K562 (cell line): Measurements from ENCODE around the gene HSPA1B. TPM values are rescaled to one million over a fixed set of nuclear protein-coding genes. Genes with fewer than 3 reads are reported as not detected.

Source experiments
- ARHGAP35 ChIP-seq: fragments of 450-650 bp; IDR thresholded peaks from 2 replicates; pipeline ENCODE4 v1.6.1; 2018; ENCODE audit not compliant: partially characterized antibody
- LCOR ChIP-seq: sonication (generic); formaldehyde crosslinking; IDR thresholded peaks from 2 replicates; pipeline ENCODE4 v1.8.0; 2022; ENCODE audit warnings: mild to moderate bottlenecking, missing genetic modification reagents
- RCOR1 ChIP-seq, 2 experiments: IDR thresholded peaks; 2 replicates each; pipeline ENCODE4 v1.6.1; 2012; ENCODE audit warnings: low read depth in 2 of 2, low read length in 2 of 2, borderline replicate concordance in 1 of 2, improper control_type of control experiment in 1 of 2
- RFX5 ChIP-seq: IDR thresholded peaks from 2 replicates; pipeline ENCODE4 v1.6.1; 2011; ENCODE audit warnings: low read depth, mild to moderate bottlenecking, improper control_type of control experiment, low read length
- SAFB ChIP-seq: fragments of 200-400 bp; formaldehyde crosslinking; IDR thresholded peaks from 2 replicates; pipeline ENCODE4 v1.6.1; 2017; ENCODE audit warnings: low read depth, low read length, borderline replicate concordance
- TAF15 ChIP-seq: fragments of 200-400 bp; formaldehyde crosslinking; IDR thresholded peaks from 2 replicates; pipeline ENCODE4 v1.6.1; 2017; ENCODE audit warnings: mild to moderate bottlenecking, low read depth, low read length, moderate library complexity
- ZBTB1 ChIP-seq: sonication (generic); formaldehyde crosslinking; IDR thresholded peaks from 2 replicates; pipeline ENCODE4 v1.8.1; 2023; ENCODE audit warnings: missing genetic modification reagents, low read depth, mild to moderate bottlenecking, borderline replicate concordance
- ZNF253 ChIP-seq: fragments of 250-450 bp; sonication (Bioruptor Pico); conservative IDR thresholded peaks from 2 replicates; pipeline ENCODE4 v1.6.1; 2021; ENCODE audit warnings: mild to moderate bottlenecking
- ZNF431 ChIP-seq: sonication (generic); formaldehyde crosslinking; IDR thresholded peaks from 2 replicates; pipeline ENCODE4 v1.8.0; 2022; ENCODE audit warnings: mild to moderate bottlenecking, missing genetic modification reagents
- ZNF507 ChIP-seq: conservative IDR thresholded peaks from 2 replicates; pipeline ENCODE4 v1.6.1; 2017; ENCODE audit warnings: missing genetic modification characterization, missing compliant biosample characterization
- polyA plus RNA-seq, 8 experiments: library from polyadenylated mRNA; depleted of rRNA in 4 of 8; stranded (reverse) in 5 of 8; unstranded in 3 of 8; fragments of >200 nt; fragmentation: Nextera tagmentation in 2 of 8; fragmentation: Illumina TruSeq in 1 of 8; extraction: Ambion mirVana in 2 of 8; extraction: Trizol in 1 of 8; gene quantifications; 2 replicates each; pipeline versions ENCODE4 v1.2.1 to v1.2.3, GENCODE V29; 2011 to 2014; ENCODE audit warnings: inconsistent platforms in 1 of 8, missing spikeins in 1 of 8
- total RNA-seq, 7 experiments: library from RNA; depleted of rRNA in 6 of 7; stranded (reverse); fragments of >200 nt in 6 of 7; fragmentation: Illumina TruSeq in 2 of 7; extraction: Trizol in 2 of 7; gene quantifications; 2 replicates each; pipeline versions ENCODE4 v1.2.1 to v1.2.3, GENCODE V29; 2011 to 2021; ENCODE audit warnings: low replicate concordance in 1 of 7
- TF ChIP-seq, protein P1 (sequence below): IDR thresholded peaks from 2 replicates; pipeline ENCODE4 v1.6.1; 2011; ENCODE audit warnings: borderline replicate concordance, low read depth, mild to moderate bottlenecking, moderate library complexity, low read length; ENCODE audit not compliant: insufficient read depth, poor library complexity, severe bottlenecking
- TF ChIP-seq, protein P2 (sequence below): sonication (generic); formaldehyde crosslinking; IDR thresholded peaks from 2 replicates; pipeline ENCODE4 v1.8.0; 2022; ENCODE audit warnings: missing genetic modification reagents, mild to moderate bottlenecking, borderline replicate concordance
- TF ChIP-seq, protein P3 (sequence below), 3 experiments: fragments of 200-800 bp in 1 of 3; fragments of 250-450 bp in 1 of 3; fragments of 450-650 bp in 1 of 3; sonication (Bioruptor Pico) in 1 of 3; sonication (Bioruptor generic) in 1 of 3; formaldehyde crosslinking in 1 of 3; IDR thresholded peaks; 2 replicates each; pipeline versions ENCODE4 v1.6.1 to v1.8.0; 2016 to 2022; ENCODE audit warnings: mild to moderate bottlenecking in 2 of 3, missing genetic modification characterization in 2 of 3, missing compliant biosample characterization in 1 of 3, moderate library complexity in 1 of 3
- TF ChIP-seq, protein P4 (sequence below): fragments of 150-350 bp; conservative IDR thresholded peaks from 2 replicates; pipeline ENCODE4 v1.6.1; 2014; ENCODE audit warnings: low read length

The HSPA1B gene
- total and polyA plus RNA-seq, 9 of the 15 experiments (the other 6 are each of a cell fraction or from before 2014, with no cell fraction given), result 0.27 to 227 (median 51.2) TPM

DNA sequence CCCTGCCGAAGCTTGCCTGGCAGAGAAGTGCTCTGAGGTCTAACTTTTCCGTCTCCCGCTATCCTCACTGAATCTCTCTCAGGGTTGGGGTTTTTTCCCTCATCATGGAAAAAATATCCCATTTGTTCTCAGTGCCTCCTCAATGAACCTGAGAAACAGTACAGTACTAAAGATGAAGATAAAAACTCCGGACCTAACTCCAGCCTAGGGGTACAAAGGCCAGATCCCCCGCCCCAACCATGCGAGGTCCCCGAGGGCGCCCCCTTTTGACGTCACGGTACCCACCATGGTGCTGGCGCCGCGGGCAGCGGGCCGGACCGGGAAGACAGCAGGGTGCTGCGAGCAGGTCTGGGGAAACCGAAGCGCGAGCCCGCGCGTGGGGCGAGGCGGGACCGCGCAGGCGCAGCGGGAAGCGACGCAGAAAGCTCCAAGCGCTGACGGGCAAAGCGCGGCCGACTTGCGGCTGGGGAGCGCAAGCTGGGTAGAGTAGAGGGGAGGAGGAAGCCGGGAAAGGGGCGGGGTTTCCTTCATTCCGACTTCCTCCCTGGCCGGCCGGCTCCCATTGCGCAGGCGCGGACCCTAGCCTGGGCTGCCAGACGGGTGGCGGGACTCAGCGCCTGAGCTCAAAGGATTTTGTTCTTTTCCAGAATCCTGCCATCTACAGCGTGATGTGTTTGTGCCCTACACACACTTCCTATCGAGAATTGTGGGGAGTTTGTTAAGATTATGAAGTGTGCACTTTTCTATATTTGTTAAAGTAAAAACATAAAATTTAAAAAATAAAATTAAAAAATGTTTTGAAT lies 20.9 kb upstream of the HSPA1B start, which contains the start of gene LSM2 (continued):
- TF ChIP-seq, protein P1, sequence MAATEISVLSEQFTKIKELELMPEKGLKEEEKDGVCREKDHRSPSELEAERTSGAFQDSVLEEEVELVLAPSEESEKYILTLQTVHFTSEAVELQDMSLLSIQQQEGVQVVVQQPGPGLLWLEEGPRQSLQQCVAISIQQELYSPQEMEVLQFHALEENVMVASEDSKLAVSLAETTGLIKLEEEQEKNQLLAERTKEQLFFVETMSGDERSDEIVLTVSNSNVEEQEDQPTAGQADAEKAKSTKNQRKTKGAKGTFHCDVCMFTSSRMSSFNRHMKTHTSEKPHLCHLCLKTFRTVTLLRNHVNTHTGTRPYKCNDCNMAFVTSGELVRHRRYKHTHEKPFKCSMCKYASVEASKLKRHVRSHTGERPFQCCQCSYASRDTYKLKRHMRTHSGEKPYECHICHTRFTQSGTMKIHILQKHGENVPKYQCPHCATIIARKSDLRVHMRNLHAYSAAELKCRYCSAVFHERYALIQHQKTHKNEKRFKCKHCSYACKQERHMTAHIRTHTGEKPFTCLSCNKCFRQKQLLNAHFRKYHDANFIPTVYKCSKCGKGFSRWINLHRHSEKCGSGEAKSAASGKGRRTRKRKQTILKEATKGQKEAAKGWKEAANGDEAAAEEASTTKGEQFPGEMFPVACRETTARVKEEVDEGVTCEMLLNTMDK, result peak; percentile 80
- TF ChIP-seq LCOR (no peak; the same call in 1 of the 2 replicates), ZNF507 (no peak), RCOR1 (IDR thresholded peaks at IDR 0.05; ENCODE audit: borderline replicate concordance in 1 of 2, low read depth in 2 of 2, low read length in 2 of 2) (0 out of 4 replicates have a peak, but pooled peaks have one; percentile 6 to 53), ZNF431 (CRISPR knock-in tag) (peak; percentile 59; the same call in 1 of the 2 replicates), ARHGAP35 (no peak), ZNF253 (CRISPR knock-in tag) (no peak), RFX5 (no peak; the same call in 1 of the 2 replicates), ZBTB1 (CRISPR knock-in tag) (no peak; the same call in 1 of the 2 replicates), SAFB (peak; percentile 86), TAF15 (no peak)
- TF ChIP-seq, protein P2, sequence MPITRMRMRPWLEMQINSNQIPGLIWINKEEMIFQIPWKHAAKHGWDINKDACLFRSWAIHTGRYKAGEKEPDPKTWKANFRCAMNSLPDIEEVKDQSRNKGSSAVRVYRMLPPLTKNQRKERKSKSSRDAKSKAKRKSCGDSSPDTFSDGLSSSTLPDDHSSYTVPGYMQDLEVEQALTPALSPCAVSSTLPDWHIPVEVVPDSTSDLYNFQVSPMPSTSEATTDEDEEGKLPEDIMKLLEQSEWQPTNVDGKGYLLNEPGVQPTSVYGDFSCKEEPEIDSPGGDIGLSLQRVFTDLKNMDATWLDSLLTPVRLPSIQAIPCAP (CRISPR knock-in tag), result no peak
- TF ChIP-seq, protein P3, sequence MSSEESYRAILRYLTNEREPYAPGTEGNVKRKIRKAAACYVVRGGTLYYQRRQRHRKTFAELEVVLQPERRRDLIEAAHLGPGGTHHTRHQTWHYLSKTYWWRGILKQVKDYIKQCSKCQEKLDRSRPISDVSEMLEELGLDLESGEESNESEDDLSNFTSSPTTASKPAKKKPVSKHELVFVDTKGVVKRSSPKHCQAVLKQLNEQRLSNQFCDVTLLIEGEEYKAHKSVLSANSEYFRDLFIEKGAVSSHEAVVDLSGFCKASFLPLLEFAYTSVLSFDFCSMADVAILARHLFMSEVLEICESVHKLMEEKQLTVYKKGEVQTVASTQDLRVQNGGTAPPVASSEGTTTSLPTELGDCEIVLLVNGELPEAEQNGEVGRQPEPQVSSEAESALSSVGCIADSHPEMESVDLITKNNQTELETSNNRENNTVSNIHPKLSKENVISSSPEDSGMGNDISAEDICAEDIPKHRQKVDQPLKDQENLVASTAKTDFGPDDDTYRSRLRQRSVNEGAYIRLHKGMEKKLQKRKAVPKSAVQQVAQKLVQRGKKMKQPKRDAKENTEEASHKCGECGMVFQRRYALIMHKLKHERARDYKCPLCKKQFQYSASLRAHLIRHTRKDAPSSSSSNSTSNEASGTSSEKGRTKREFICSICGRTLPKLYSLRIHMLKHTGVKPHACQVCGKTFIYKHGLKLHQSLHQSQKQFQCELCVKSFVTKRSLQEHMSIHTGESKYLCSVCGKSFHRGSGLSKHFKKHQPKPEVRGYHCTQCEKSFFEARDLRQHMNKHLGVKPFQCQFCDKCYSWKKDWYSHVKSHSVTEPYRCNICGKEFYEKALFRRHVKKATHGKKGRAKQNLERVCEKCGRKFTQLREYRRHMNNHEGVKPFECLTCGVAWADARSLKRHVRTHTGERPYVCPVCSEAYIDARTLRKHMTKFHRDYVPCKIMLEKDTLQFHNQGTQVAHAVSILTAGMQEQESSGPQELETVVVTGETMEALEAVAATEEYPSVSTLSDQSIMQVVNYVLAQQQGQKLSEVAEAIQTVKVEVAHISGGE (CRISPR knock-in tag; IDR thresholded peaks at IDR 0.05), result peak in 1 of 3 experiments; percentile 89; a peak in 2 of 6 replicates
- TF ChIP-seq, protein P4, sequence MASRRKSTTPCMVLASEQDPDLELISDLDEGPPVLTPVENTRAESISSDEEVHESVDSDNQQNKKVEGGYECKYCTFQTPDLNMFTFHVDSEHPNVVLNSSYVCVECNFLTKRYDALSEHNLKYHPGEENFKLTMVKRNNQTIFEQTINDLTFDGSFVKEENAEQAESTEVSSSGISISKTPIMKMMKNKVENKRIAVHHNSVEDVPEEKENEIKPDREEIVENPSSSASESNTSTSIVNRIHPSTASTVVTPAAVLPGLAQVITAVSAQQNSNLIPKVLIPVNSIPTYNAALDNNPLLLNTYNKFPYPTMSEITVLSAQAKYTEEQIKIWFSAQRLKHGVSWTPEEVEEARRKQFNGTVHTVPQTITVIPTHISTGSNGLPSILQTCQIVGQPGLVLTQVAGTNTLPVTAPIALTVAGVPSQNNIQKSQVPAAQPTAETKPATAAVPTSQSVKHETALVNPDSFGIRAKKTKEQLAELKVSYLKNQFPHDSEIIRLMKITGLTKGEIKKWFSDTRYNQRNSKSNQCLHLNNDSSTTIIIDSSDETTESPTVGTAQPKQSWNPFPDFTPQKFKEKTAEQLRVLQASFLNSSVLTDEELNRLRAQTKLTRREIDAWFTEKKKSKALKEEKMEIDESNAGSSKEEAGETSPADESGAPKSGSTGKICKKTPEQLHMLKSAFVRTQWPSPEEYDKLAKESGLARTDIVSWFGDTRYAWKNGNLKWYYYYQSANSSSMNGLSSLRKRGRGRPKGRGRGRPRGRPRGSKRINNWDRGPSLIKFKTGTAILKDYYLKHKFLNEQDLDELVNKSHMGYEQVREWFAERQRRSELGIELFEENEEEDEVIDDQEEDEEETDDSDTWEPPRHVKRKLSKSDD, result peak; percentile 83; the same call in 1 of the 2 replicates
